ENCODE data around the gene CCDC89.

CCDC89 gene

GRCh38 chr11:85663753-85664614, 22.0 kb downstream of the CCDC89 start:
- H2BK12ac ChIP-seq (ENCODE audit: low read length) = peak overlapping the region; percentile 22
- no CpG with 5 or more reads among the region's 73 CpGs for WGBS, 2 donors (ENCODE audit: extremely low coverage in 2 of 2, insufficient read length in 2 of 2, insufficient replicate concordance in 1 of 2)

DNA sequence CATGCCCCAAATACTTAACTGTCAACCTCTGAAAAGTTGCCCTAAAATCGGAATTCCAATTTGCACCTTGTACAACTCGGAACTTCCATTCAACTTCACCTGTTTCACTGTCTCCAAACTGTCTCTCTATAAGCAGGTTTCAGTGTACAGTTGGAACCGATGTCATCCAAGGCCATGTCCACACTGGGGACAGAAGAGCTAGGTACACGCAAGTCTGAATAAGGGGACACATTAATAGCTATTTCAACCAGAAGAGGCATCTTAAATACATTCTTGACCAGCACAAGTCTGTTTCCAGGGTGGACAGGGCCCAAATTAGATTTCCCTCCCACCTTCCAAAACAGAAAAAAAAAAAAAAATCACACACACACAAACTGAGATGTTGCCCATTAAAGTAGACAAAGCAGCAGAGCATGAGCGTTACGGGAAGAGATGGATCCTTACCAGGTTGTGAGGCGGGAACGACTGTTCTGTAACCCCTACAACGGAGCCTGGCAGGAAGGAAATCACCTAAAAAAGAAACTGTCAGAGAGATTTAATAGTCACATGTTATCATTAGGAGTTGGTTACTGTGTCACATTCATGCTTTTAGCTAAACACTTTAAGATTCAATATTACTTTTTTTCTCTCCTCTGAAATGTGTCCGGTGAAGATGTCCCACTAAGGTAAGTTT, 22.8 kb downstream of the CCDC89 start:
- DNase-seq (ENCODE audit: low spot score) = no peak
- no peak overlapping the region for H2BK12ac ChIP-seq (ENCODE audit: low read length)
- no peak overlapping the region for H3K18ac ChIP-seq (ENCODE audit: low read length)
- no peaks in the 10 kb centered on the region for H3K9me3 ChIP-seq (replicated peaks in 1 of 2; ENCODE audit: control insufficient read depth in 2 of 2, insufficient read depth in 1 of 2, low read depth in 1 of 2, low read length in 2 of 2)
- no peak overlapping the region for H3K9ac ChIP-seq (ENCODE audit: low read depth, low read length, poor library complexity)
- H3K4me1 ChIP-seq (ENCODE audit: control insufficient read depth in 2 of 2, insufficient read depth in 1 of 2, low read depth in 1 of 2, low read length in 2 of 2) = peaks cover 0 to 10% of the 10 kb centered on the region in 2 donors
- H2BK120ac ChIP-seq (ENCODE audit: low read depth, low read length) = no peak overlapping the region
- H3K23ac ChIP-seq (ENCODE audit: low read depth, low read length, poor library complexity) = no peak overlapping the region
- H3K27ac ChIP-seq (replicated peaks; ENCODE audit: low read length) = no peak overlapping the region
- H2AK5ac ChIP-seq (ENCODE audit: low read depth, low read length) = no peak overlapping the region
- WGBS, 2 donors (ENCODE audit: extremely low coverage in 2 of 2, insufficient read length in 2 of 2, insufficient replicate concordance in 1 of 2) = no CpG with 5 or more reads among the region's 10 CpGs
- H3K27me3 ChIP-seq (ENCODE audit: control insufficient read depth in 3 of 3, insufficient read depth in 3 of 3, low read depth in 1 of 3, low read length in 3 of 3) = no peaks in the 10 kb centered on the region
- peak overlapping the region; percentile 53 for H3K4me2 ChIP-seq (ENCODE audit: insufficient read depth, low read length, poor library complexity, severe bottlenecking)
- no peak overlapping the region for H2BK5ac ChIP-seq (ENCODE audit: low read length)
- no peaks in the 10 kb centered on the region for H3K79me1 ChIP-seq (ENCODE audit: low read depth, low read length)
- H4K91ac ChIP-seq (ENCODE audit: low read depth, low read length, poor library complexity) = no peak overlapping the region
- no peak overlapping the region for H3K14ac ChIP-seq (ENCODE audit: low read length)
- H3K4ac ChIP-seq (ENCODE audit: low read length) = no peak overlapping the region
- no peak overlapping the region for H2BK15ac ChIP-seq (ENCODE audit: low read length)
- H2AFZ ChIP-seq (ENCODE audit: low read length) = no peak overlapping the region
- peak overlapping the region; percentile 84 to 97 for H3K4me3 ChIP-seq (ENCODE audit: low read length in 2 of 2)
- no peak overlapping the region for H4K8ac ChIP-seq (ENCODE audit: low read depth, low read length)
- peaks cover 3 to 55% of the 10 kb centered on the region in 2 donors for H3K36me3 ChIP-seq (replicated peaks in 1 of 2; ENCODE audit: control insufficient read depth in 2 of 2, insufficient read depth in 2 of 2, low read length in 2 of 2)

More at GRCh38 chr11:85663753-85664614, 22.0 kb downstream of the CCDC89 start:
- no peaks in the 10 kb centered on the region for H3K9me3 ChIP-seq (replicated peaks in 1 of 2; ENCODE audit: control insufficient read depth in 2 of 2, insufficient read depth in 1 of 2, low read depth in 1 of 2, low read length in 2 of 2)
- peak overlapping the region; percentile 98 for H3K9ac ChIP-seq (ENCODE audit: low read depth, low read length, poor library complexity)
- peak overlapping the region; percentile 92 for H3K27ac ChIP-seq (replicated peaks; ENCODE audit: low read length)
- H3K14ac ChIP-seq (ENCODE audit: low read length) = peak overlapping the region; percentile 96
- no peak overlapping the region for H4K8ac ChIP-seq (ENCODE audit: low read depth, low read length)
- no peaks in the 10 kb centered on the region for H3K27me3 ChIP-seq (ENCODE audit: control insufficient read depth in 3 of 3, insufficient read depth in 3 of 3, low read depth in 1 of 3, low read length in 3 of 3)
- H2BK15ac ChIP-seq (ENCODE audit: low read length) = peak overlapping the region; percentile 64
- H3K4ac ChIP-seq (ENCODE audit: low read length) = no peak overlapping the region
- peaks cover 3 to 48% of the 10 kb centered on the region in 2 donors for H3K36me3 ChIP-seq (replicated peaks in 1 of 2; ENCODE audit: control insufficient read depth in 2 of 2, insufficient read depth in 2 of 2, low read length in 2 of 2)
- peak overlapping the region; percentile 87 for H2AFZ ChIP-seq (ENCODE audit: low read length)
- DNase-seq (ENCODE audit: low spot score) = peak; percentile 69
- H3K4me1 ChIP-seq (ENCODE audit: control insufficient read depth in 2 of 2, insufficient read depth in 1 of 2, low read depth in 1 of 2, low read length in 2 of 2) = peaks cover 0 to 10% of the 10 kb centered on the region in 2 donors
- H3K18ac ChIP-seq (ENCODE audit: low read length) = peak overlapping the region; percentile 98
- no peak overlapping the region for H4K91ac ChIP-seq (ENCODE audit: low read depth, low read length, poor library complexity)
- peak overlapping the region; percentile 97 for H3K23ac ChIP-seq (ENCODE audit: low read depth, low read length, poor library complexity)
- H3K4me2 ChIP-seq (ENCODE audit: insufficient read depth, low read length, poor library complexity, severe bottlenecking) = peak overlapping the region; percentile 53
- H3K79me1 ChIP-seq (ENCODE audit: low read depth, low read length) = no peaks in the 10 kb centered on the region
- peak overlapping the region; percentile 91 for H2AK5ac ChIP-seq (ENCODE audit: low read depth, low read length)
- H2BK5ac ChIP-seq (ENCODE audit: low read length) = peak overlapping the region; percentile 96
- H2BK120ac ChIP-seq (ENCODE audit: low read depth, low read length) = no peak overlapping the region
- peak overlapping the region; percentile 84 to 97 for H3K4me3 ChIP-seq (ENCODE audit: low read length in 2 of 2)

- H3K9me3 ChIP-seq (replicated peaks in 1 of 2; ENCODE audit: control insufficient read depth in 2 of 2, insufficient read depth in 1 of 2, low read depth in 1 of 2, low read length in 2 of 2) = no peaks in the 10 kb centered on the region
- H2BK120ac ChIP-seq (ENCODE audit: low read depth, low read length) = no peak overlapping the region
- no peak overlapping the region for H3K23ac ChIP-seq (ENCODE audit: low read depth, low read length, poor library complexity)
- WGBS, 2 donors (ENCODE audit: extremely low coverage in 2 of 2, insufficient read length in 2 of 2, insufficient replicate concordance in 1 of 2) = no CpG with 5 or more reads among the region's 4 CpGs
- H3K4me3 ChIP-seq (ENCODE audit: low read length in 2 of 2) = peak overlapping the region in 1 of 2 donors; percentile 84
- peaks cover 3 to 66% of the 10 kb centered on the region in 2 donors for H3K36me3 ChIP-seq (replicated peaks in 1 of 2; ENCODE audit: control insufficient read depth in 2 of 2, insufficient read depth in 2 of 2, low read length in 2 of 2)
- peaks cover 0 to 10% of the 10 kb centered on the region in 2 donors for H3K4me1 ChIP-seq (ENCODE audit: control insufficient read depth in 2 of 2, insufficient read depth in 1 of 2, low read depth in 1 of 2, low read length in 2 of 2)
- H3K27ac ChIP-seq (replicated peaks; ENCODE audit: low read length) = no peak overlapping the region
- no peak overlapping the region for H2BK12ac ChIP-seq (ENCODE audit: low read length)
- no peak for DNase-seq (ENCODE audit: low spot score)
- H3K4me2 ChIP-seq (ENCODE audit: insufficient read depth, low read length, poor library complexity, severe bottlenecking) = peak overlapping the region; percentile 49
- no peaks in the 10 kb centered on the region for H3K79me1 ChIP-seq (ENCODE audit: low read depth, low read length)
- H3K27me3 ChIP-seq (ENCODE audit: control insufficient read depth in 3 of 3, insufficient read depth in 3 of 3, low read depth in 1 of 3, low read length in 3 of 3) = no peaks in the 10 kb centered on the region
- H2AFZ ChIP-seq (ENCODE audit: low read length) = no peak overlapping the region
- no peak overlapping the region for H2BK15ac ChIP-seq (ENCODE audit: low read length)
- H2BK5ac ChIP-seq (ENCODE audit: low read length) = no peak overlapping the region
- H3K4ac ChIP-seq (ENCODE audit: low read length) = no peak overlapping the region
- no peak overlapping the region for H3K14ac ChIP-seq (ENCODE audit: low read length)
- no peak overlapping the region for H4K91ac ChIP-seq (ENCODE audit: low read depth, low read length, poor library complexity)
- no peak overlapping the region for H3K18ac ChIP-seq (ENCODE audit: low read length)
- H4K8ac ChIP-seq (ENCODE audit: low read depth, low read length) = no peak overlapping the region
- H3K9ac ChIP-seq (ENCODE audit: low read depth, low read length, poor library complexity) = no peak overlapping the region
- no peak overlapping the region for H2AK5ac ChIP-seq (ENCODE audit: low read depth, low read length)
These were observed 23.9 kb downstream of the CCDC89 start for GRCh38 chr11:85661972-85662664.

All from neuronal stem cell (in vitro differentiated cells).